Tibial nerve (tissue), 4 donors: Measurements from ENCODE around the gene NPPC. TPM values are rescaled to one million over a fixed set of nuclear protein-coding genes. Genes with fewer than 3 reads are reported as not detected.

Experiments used
- DNase-seq, 2 donors: peaks; one replicate each; pipeline ENCODE4 v3.0.0-alpha.2; 2019; ENCODE audit warnings: low spot score in 2 of 2
- H3K27ac ChIP-seq, 4 donors: fragments of 200-600 bp; sonication (generic) in 3 of 4; one replicate each; pipeline ENCODE4 v1.5.1; 2017 to 2019; ENCODE audit warnings: mild to moderate bottlenecking in 1 of 4
- H3K27me3 ChIP-seq, 2 donors: fragments of 200-600 bp; sonication (generic) in 1 of 2; one replicate each; pipeline versions ENCODE4 v1.5.1 to v1.6.0; 2017 to 2019
- H3K36me3 ChIP-seq, 3 donors: fragments of 200-600 bp; sonication (generic); one replicate each; pipeline ENCODE4 v1.5.1; 2018 to 2019
- H3K4me1 ChIP-seq, 4 donors: fragments of 200-600 bp; sonication (generic) in 3 of 4; one replicate each; pipeline ENCODE4 v1.5.1; 2017 to 2019
- H3K4me3 ChIP-seq, 4 donors: fragments of 200-600 bp; sonication (generic) in 3 of 4; one replicate each; pipeline ENCODE4 v1.5.1; 2017 to 2019; ENCODE audit warnings: mild to moderate bottlenecking in 1 of 4, moderate library complexity in 1 of 4
- H3K9me3 ChIP-seq, 4 donors: fragments of 200-600 bp; sonication (generic) in 3 of 4; one replicate each; pipeline ENCODE4 v1.5.1; 2017 to 2019
- EP300 ChIP-seq, 2 donors: sonication (generic); formaldehyde crosslinking; IDR thresholded peaks; one replicate each; pipeline ENCODE4 v1.6.1; 2017; ENCODE audit warnings: antibody characterized with exemption in 2 of 2, mild to moderate bottlenecking in 1 of 2
- POLR2A ChIP-seq, 2 donors: fragments of 450-650 bp; IDR thresholded peaks; one replicate each; pipeline ENCODE4 v1.6.1; 2017; ENCODE audit warnings: antibody characterized with exemption in 2 of 2, mild to moderate bottlenecking in 2 of 2, moderate library complexity in 2 of 2
- WGBS, 2 donors: methylation state at CpG; one replicate each; pipeline ENCODE4 v1.1.5; 2018; 5-methylcytosine and 5-hydroxymethylcytosine counted together
- total RNA-seq, 4 donors: library from RNA; depleted of rRNA; stranded (reverse); fragments of >200 nt; gene quantifications; one replicate each; pipeline ENCODE4 v1.1.0, GENCODE V29; 2016
- TF ChIP-seq, protein P1 (sequence below), 5 experiments: fragments of 200-600 bp in 3 of 5; fragments of 450-650 bp in 2 of 5; sonication (generic) in 3 of 5; IDR thresholded peaks; one replicate each; pipeline ENCODE4 v1.5.1; 2016 to 2019; ENCODE audit warnings: antibody characterized with exemption in 5 of 5, mild to moderate bottlenecking in 3 of 5, moderate library complexity in 2 of 5

NPPC gene
- total RNA-seq, 4 donors from 2014 or later, result not detected

DNA sequence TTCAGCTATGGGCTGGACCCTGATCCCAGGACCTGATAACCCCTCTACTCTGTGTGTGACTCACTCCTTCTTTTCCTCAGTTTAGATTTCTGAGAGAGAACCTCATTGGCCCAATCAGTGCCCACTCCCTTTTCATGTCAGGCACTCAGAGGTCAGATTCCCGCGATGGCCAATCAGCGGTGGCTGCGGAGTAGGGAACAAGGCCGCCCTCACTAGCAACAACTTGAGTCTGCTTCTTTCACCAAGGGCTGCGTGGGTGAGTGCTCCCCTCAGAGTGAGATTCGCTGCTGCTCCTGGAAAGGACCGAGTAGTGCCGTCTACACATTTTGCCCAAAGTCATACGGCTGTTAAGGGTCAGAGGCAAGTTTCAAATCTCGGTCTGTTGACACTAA, 34.7 kb downstream of the NPPC start:
- 71 to 75% methylated on average over 11 of the region's 11 CpGs for WGBS, 2 donors
- no peaks in the 10 kb centered on the region for H3K27me3 ChIP-seq

DNA sequence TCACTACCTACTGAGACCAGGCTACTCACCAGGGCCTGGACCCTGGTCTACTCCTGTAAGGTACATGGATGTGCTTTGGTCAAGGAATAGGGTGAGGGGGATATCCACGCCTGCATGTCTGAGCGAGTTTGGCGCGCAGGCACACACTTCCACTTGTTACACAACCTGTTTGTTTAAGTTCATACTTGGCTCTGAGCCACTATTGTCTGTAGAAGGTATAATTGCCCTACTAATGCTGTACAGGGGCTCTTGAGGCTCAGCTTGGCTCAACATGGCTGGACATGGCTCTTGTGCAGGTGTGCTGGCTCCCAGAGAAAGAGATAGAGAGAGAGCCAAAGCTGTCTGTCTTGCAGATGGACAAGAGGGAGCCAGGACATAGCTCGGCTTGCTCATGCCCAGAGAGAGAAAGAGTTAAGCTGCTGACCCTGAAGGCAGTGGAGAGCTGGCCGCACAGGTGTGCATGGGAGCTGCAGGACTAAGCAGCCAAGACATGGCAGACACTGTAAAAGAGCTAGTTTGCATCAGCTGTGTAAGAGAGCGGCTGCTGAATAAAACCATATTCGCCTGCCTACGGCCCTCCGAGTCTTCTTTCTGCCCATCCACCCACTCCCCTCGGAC, 35.2 kb downstream of the NPPC start:
- peaks cover 0 to 8% (median 0%) of the 10 kb centered on the region in 4 donors for H3K9me3 ChIP-seq
- H3K27me3 ChIP-seq, result peaks cover 0 to 4% of the 10 kb centered on the region in 2 donors
- DNase-seq, result no peak
- 77 to 83% methylated on average over 11 of the region's 11 CpGs for WGBS, 2 donors
- H3K27ac ChIP-seq, result no peak overlapping the region
- H3K36me3 ChIP-seq, result no peaks in the 10 kb centered on the region
- H3K4me3 ChIP-seq, result no peak overlapping the region
- TF ChIP-seq POLR2A (IDR thresholded peaks at IDR 0.05) (no peak), EP300 (IDR thresholded peaks at IDR 0.05) (no peak)
- TF ChIP-seq, protein P1, sequence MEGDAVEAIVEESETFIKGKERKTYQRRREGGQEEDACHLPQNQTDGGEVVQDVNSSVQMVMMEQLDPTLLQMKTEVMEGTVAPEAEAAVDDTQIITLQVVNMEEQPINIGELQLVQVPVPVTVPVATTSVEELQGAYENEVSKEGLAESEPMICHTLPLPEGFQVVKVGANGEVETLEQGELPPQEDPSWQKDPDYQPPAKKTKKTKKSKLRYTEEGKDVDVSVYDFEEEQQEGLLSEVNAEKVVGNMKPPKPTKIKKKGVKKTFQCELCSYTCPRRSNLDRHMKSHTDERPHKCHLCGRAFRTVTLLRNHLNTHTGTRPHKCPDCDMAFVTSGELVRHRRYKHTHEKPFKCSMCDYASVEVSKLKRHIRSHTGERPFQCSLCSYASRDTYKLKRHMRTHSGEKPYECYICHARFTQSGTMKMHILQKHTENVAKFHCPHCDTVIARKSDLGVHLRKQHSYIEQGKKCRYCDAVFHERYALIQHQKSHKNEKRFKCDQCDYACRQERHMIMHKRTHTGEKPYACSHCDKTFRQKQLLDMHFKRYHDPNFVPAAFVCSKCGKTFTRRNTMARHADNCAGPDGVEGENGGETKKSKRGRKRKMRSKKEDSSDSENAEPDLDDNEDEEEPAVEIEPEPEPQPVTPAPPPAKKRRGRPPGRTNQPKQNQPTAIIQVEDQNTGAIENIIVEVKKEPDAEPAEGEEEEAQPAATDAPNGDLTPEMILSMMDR (IDR thresholded peaks at IDR 0.05), result no peak
- H3K4me1 ChIP-seq, result no peaks in the 10 kb centered on the region

More for the DNA sequence above, 34.7 kb downstream of the NPPC start:
- no peak for DNase-seq
- no peak overlapping the region for H3K4me3 ChIP-seq
- H3K4me1 ChIP-seq, result no peaks in the 10 kb centered on the region
- H3K36me3 ChIP-seq, result no peaks in the 10 kb centered on the region
- no peak for TF ChIP-seq POLR2A (IDR thresholded peaks at IDR 0.05)
- no peak for TF ChIP-seq EP300 (IDR thresholded peaks at IDR 0.05)
- TF ChIP-seq, protein P1 (IDR thresholded peaks at IDR 0.05), result no peak
- H3K9me3 ChIP-seq, result peaks cover 0 to 3% (median 0%) of the 10 kb centered on the region in 4 donors
- H3K27ac ChIP-seq, result no peak overlapping the region

DNA sequence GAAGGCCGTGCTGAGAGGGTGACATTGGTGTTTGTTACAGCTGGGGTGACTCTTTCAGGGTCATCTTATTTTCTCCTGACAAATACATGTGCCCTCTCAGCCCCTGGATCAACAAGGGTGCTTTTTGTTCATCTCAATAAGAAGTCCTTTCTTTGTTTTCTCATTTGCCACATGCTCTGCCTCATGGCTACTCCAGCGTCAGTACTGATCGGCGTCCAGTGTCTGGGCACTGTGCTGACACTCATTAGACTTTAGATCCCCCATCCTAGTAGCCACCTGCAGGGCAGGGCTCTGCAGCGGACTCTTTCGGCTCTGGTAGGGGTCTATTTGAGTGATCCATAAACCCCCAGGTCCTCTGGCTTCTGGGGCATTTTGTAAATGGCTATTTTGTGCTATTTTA, 38.4 kb downstream of the NPPC start:
- Histone ChIP-seq H3K27ac (no peak overlapping the region), H3K4me3 (no peak overlapping the region), H3K9me3 (peaks cover 0 to 8% (median 0%) of the 10 kb centered on the region in 4 donors), H3K27me3 (peaks cover 0 to 25% of the 10 kb centered on the region in 2 donors), H3K36me3 (no peaks in the 10 kb centered on the region), H3K4me1 (no peaks in the 10 kb centered on the region)
- no peak for DNase-seq
- whole genome bisulfite sequencing, 2 donors, result 63 to 74% methylated on average over 6 of the region's 6 CpGs
- TF ChIP-seq, protein P1 (IDR thresholded peaks at IDR 0.05), result no peak
- TF ChIP-seq EP300 (IDR thresholded peaks at IDR 0.05) (no peak), POLR2A (IDR thresholded peaks at IDR 0.05) (no peak)

DNA sequence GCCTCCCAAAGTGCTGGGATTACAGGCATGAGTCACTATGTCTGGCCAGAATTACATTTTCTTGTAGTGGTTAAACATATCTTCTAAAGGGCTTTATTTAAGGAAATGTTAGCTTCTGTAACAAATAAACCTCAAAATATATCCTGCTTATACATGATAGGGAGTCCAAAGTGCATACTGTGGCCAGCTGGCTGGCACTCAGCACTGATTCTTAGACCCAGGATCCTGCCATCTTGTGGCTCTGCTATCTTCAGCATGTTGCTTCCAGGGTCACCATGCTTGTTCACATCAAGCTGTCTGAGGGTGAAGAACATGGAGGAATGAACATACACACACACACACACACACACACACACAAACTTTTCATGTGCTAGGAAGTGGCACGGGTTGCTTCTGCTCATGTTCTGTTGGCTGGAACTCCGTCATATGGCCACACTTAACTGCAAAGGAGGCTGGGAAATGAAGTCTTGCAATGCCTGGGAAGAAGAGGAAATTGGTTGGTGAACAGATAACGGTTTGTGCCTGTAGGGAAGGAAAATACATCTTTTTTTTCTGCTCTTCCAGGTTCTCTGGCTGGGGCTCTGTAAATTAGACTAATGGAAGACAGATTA, 40.0 kb downstream of the NPPC start:
- TF ChIP-seq EP300 (IDR thresholded peaks at IDR 0.05) (no peak), POLR2A (IDR thresholded peaks at IDR 0.05) (no peak)
- TF ChIP-seq, protein P1 (IDR thresholded peaks at IDR 0.05), result no peak
- no peak for DNase-seq

DNA sequence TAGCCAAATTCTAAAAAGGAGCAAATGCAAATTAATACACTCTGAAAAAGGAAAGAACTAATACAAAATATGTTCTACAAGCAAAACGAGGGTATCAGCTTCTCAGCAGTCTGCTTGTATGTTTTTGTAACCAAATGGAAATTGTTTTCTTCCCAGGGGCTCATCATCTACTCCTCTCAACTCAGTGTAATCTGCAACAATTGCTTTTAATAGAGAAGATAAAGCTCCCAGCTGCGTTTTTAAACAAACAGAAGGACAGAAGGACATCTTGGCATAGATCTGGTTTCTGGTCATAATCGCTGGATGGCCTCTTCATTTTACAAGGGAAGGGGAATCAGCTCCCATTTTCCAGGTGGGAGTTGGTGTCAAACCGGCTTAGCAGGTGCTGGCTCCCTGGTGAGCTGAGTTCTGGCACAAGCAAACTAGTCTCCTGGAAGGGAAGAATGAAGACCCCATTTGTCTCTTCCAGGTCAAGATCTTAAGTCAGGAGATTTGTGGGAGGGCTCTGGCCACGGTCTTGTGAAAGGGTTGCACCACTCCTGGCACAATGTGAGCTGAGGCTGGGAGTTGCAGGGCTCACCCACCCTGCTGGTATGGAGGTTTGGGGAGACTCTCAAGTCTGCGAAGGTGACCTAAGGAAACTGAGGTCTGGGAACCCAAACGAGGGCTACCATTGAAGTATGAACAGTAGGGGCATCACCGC, 41.6 kb downstream of the NPPC start:
- no peak for TF ChIP-seq POLR2A (IDR thresholded peaks at IDR 0.05)
- TF ChIP-seq, protein P1 (IDR thresholded peaks at IDR 0.05), result no peak
- TF ChIP-seq EP300 (IDR thresholded peaks at IDR 0.05), result no peak
- 62 to 67% methylated on average over 8 of the region's 8 CpGs for WGBS, 2 donors

More for the DNA sequence above, 40.0 kb downstream of the NPPC start:
- Histone ChIP-seq H3K4me3 (no peak overlapping the region), H3K9me3 (peaks cover 0 to 8% (median 0%) of the 10 kb centered on the region in 4 donors), H3K4me1 (no peaks in the 10 kb centered on the region), H3K27ac (no peak overlapping the region), H3K36me3 (no peaks in the 10 kb centered on the region), H3K27me3 (peaks cover 0 to 32% of the 10 kb centered on the region in 2 donors)
- WGBS, 2 donors, result 68 to 69% methylated on average over 3 of the region's 3 CpGs

More for the DNA sequence above, 41.6 kb downstream of the NPPC start:
- Histone ChIP-seq H3K4me1 (no peaks in the 10 kb centered on the region), H3K27ac (no peak overlapping the region), H3K27me3 (peaks cover 0 to 32% of the 10 kb centered on the region in 2 donors), H3K9me3 (peaks cover 0 to 8% (median 0%) of the 10 kb centered on the region in 4 donors), H3K36me3 (no peaks in the 10 kb centered on the region), H3K4me3 (no peak overlapping the region)
- no peak for DNase-seq
